GM21786 (cell line): ENCODE measurements around the gene EHD3.
A peak's percentile ranks its signal among the peaks of the same experiment; 100 is the strongest.

Source experiments
- ATAC-seq: cut with Tn5 transposase; IDR thresholded peaks from one replicate; pipeline ENCODE4 v1.9.1; 2021; ENCODE audit not compliant: unreplicated experiment

Gene EHD3

DNA sequence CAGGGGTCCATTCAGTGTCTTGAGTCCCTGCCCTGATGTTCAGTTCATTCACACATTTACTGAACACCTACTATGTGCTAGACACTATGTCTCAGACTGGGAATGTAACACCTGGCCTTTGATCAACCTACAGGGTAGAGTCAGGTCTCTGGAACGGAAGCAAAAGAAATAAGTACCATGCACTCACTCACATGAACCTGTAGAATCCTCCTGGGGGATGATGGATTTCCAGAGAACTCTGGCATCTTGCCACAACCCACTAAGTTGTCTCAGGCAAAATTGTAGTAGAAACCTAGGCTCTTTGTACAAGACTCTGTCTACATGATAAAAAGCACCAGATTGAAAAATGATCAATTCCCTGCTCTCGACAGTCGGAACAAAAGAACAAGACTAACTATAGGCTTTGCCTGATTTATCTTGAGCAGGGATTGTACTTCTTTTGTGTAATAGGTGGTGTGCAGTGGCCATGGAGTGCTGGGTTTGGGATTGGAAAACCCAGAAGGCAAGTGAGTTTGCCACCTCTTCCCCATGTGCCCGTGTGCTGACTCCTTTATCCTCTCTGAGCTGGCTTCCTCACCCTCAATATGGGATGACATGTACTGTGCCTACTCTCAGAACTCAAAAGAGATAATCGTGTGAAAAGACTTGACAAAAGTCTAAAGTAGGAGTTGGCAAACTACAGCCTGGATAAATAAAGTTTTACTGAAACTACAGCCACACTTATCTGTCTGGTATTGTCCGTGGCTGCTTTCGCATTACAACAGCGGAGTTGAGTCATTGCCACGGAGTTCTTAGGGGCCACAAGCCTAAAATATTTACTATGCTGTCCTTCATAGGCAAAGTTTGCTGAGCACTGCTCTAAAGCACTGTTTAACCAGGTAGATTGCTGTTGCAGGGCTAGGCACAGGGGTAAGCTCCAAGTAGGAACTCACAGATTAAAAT is 21.0 kb upstream of the EHD3 start:
- ATAC-seq = no peak

DNA sequence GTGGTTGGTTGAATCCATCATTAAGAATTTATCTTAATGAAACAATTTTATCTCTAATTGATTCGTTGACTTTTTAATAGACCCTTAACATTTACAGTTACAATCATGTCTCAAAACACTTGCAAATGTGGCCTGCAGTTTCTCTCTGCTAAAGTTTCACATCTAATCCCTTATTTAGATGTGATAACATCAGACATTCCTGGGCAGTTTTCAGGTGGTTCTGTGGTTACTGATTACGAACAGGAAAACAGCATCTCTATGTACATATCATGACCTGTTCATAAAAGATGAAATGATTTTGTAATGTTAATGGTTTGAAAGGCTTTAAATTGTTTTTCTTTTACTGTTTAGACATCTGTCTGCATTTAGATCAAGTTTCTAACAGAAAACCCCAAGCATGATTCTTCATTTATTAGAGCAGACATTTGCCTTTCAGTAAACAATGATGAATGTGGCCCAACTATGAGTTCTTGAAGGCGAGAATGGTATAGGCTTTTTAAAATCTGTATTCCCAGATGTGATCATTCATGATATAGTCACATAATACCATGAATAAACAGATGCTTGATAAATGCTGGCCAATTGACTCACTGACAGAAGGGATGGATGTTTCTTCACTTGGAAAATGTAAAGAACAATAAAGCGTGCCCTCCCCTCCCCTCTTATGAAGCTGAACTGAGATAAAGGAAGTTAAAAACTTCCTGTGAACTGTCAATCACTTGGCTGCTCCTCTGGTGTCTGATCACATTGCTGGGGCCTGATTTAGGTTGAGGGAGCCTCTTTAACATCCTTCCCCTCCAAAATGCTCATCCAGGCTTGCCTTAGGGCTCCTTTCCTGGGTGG is 20.1 kb upstream of the EHD3 start:
- no peak for ATAC-seq

DNA sequence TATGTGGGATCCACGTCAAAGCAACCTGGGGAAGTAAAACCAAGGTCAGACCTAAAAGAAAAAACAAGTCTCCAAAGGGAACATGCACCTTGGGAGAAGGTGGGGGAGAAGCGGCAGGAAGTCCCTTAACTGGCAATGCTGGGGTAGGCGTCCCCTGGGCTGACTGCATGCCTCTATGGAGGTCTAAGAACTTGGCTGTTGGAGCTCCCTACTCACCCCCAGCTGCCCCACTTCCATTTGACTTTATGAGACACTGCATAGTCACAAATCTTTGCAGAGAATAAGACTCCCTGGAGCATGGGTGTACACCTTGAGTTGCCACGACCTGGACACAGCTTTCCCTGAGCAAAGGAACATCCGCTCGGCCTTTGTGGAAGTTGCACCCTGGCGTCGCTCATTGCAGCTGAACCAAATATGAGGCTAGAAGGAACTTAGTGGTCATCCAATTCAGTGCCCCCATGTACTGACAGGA is 19.5 kb upstream of the EHD3 start:
- no peak for ATAC-seq

DNA sequence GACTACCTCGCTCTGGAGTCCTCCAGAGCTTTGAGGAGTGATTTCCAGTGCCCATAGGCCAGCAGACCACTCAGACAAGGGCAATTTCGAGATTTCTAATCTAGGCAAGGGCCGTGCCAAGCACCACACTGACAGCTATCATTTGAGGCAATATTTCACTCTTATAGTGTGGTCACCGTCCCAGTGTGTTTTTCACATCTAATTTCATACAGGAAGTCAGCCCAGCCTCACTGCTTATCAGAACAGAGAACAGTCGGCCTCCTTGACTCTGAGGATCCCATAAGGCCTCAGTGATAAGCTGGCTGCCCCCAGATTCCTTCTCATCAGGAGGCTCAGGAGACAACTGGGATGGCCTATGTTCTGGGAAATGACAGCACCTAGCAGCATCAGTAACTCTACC is 17.2 kb upstream of the EHD3 start:
- peak; percentile 42 for ATAC-seq

DNA sequence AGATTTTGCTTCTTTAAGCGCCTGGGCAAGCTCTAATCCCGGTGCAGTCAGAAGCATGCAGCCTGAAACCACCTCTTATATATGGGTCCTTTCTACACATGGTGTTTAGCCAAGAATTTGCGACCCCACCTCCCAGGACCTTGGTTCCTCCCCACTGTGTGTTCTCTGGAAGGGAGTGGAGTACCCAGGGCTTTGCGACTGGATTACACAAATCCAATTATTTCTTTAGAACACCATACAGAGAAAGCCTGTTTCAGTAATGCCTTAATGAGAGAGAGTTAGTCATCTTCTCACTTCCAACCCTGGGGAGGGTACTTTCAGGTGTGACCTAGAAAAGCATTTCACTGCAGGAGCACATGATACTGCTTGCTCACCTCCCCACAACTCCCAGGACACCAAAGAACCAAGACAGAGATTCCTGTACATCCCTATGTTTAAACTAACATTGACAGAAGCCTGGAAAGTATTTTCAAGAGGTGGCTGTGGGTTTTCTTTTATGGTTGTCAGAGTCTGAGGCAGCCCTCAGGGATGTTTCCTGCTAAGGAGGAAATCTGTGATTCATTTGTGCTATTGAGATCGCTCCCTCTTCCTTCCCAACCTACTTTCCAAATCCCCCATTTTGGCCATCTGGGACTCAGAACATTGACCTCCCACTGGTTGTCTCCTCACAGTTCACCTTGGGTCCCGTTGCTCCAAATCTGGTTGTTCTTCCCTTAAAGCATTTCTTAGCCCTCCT is 16.3 kb upstream of the EHD3 start, which contains the start of gene CAPN14:
CAPN14 (minus strand) TSS at position 51 of the 736 bp plus-strand sequence. CDS start 12,068 bp downstream, outside the sequence.
- peak; percentile 25 for ATAC-seq

DNA sequence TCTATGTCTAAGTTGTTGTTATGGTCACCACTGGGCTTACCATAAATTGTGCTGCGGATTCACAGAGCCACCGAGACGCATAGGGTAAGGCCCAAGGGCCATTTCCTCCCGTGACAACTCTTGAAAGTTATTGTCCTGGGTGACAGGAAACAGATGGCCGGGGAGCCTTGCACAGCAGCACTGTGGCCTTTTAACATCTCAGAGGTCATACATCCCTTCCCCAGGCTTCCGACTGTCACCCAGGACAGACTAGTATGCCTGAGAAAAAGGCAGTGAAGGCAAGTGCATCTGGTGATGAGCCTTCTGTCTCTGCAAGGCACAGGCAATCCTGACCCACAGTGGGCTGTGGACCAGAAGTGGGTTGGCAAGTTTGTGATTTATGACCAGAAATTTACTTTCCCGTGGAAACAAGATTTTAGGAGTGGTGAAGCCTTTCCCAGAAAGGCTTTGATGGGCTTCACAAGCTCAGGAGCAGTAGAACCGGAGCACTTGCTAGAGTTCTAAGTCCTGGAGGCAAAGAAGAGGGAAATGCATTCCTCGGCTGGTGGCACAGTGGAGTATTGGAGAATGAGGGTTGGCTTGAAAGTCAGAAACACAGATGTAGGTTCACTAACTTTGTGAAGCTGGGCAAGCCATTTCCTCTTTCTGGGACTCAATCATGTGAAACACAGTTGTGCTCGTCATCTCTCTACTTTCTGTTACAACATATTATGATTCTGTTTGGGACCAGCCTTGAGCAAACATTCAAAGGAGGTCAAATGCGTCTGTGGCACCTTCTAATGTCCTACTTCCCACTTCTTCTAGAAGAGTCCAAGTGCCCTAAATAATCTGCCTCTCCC is 14.6 kb upstream of the EHD3 start:
- ATAC-seq = peak; percentile 73

DNA sequence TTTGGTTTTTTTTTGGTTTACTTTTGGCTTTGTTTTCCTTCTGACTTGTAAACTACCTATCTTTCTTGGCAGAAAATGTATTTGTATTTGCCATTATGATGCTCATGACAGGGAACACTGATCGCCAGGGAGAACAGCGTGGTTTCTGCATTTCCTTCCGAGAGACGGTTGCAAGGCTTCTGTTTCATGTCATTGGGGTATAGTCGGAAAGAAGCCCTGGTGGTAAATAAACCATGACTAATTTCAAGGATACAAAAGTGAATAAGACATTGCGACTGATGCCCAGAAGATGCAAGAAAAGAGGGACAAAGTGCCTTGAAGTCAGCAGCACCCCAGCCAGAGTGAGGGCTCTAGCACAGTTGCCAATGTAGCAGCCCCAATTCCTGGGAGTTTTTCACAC is 12.4 kb upstream of the EHD3 start:
- ATAC-seq = no peak

DNA sequence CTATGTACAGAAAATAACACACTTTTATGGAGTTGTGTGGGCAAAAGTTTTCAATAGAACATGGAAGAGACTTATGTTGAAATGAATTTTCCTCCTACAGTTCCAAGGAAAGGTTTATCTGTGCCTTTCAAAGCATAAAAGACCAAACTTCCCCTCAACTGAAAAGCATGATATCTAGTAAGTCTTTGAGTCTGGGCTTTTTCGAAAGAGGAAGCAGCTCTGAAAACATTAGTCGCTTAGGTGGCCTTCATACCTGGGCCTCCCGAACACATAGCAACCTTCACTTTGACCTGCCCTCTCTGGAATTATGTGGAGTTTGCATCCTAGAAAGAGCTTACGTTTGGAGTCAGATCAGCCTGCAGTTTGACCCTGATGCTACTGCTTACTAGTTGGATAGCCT is 11.9 kb upstream of the EHD3 start:
- no peak for ATAC-seq

DNA sequence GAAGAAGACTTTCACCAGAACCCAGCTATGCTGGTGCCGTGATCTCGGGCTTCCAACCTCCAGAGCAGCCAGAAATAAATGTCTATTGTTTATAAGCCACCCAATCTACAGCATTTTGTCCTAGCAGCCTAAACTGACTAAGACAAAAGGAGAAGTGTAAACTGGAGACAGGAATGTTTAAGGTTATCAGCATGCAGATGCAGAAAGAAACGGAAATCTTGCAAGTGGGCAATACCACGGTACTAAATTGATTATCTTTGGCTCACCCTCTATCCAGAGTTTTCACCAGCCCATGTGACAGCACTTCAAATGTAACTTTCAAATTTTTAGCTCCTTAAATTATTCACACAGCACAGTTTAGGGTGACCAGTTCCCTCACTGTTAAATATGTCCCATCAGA is 10.9 kb upstream of the EHD3 start:
- no peak for ATAC-seq

DNA sequence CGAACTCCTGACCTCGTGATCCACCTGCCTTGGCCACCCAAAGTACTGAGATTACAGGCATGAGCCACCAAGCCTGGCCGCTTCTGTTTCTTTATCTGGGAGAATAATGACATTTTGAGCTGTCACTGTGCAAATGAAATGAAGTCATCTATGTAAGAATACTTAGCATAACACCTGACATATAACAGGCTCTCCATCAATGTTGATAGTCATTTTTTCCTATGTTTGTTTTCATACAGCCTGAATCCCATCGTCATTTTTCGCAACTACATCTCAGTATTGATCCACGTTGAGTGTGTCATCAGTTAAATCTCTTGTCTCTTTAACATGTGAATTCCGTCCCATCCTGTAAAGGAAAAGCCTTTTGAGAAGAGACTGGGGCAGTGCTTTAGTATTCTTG is 10.2 kb upstream of the EHD3 start:
- ATAC-seq = no peak

DNA sequence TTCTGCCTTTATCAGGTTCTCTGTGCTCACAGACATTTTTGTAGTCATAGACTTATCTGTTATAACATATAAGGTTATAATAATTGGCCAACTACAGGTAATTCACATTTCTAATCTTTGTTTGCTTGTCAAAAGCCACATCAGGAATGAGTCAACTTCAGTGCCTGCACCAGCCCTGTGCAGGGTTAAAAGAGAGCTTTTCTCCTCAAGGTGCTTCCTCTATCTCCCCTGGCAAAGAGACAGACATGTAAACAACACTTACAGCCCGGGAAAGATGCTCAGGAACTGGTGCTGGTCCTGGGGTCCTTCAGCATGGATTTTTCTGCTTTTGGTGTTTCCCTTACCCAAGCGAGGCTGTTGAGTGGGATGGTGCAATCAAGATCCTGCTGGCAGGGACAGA is 7.7 kb upstream of the EHD3 start:
- no peak for ATAC-seq

DNA sequence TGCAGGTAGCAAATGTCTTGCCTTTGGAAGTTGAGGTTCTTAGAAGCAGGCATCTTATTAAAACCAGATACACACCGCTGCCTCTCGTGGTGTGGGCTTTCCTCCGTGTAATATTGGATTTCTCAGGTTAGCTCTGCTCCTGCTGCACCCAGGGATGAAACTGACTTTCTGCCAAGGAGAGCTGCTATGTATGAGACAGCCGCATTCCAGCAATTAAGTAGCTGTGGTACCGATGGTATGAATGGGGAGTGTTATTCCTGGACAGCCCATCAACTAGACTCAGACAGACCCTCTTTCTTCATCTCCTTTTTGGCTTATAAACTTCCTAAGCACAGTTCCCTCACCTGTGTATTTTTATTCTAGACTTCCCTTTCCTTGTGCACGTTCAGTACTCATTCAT is 6.8 kb upstream of the EHD3 start:
- ATAC-seq = no peak

DNA sequence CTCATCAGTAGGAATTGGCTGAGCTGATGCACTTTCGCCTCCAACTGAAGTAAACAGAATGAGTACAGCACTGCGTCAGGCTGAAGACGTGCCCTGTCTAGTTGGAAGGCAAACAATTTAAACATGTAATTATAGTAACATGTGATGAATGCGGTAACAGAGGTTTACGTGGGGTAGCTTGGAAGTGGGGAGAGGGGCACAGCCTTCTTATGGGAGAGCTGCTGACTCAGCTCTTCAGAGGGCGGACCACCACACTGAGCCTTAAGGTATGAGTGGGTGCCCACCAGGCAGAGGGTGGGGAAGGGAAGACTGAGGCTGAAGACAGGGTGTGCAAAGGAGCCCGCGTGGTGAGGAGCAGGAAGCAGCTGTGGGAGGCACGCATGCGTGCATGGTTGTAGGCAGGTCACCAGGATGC is 6.2 kb upstream of the EHD3 start:
- ATAC-seq = no peak

DNA sequence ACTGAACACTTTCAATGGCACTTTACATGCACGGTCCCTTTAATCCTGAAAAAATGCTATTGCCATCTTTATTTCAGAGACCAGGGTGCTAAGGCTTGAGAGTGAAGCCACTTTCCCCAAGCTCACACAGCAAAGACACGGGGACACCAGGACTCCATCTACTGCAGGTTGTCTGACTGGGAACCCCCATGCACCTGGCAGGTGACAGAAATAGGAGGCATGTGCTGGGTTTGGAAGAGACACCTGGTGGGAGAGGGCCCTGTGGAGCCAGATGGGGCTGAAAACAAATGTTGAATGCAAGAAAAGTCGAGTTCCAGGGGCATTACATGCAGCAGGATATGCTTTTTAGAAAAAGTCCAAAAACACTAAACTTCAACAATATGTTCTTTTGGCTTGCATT is 5.2 kb upstream of the EHD3 start:
- no peak for ATAC-seq

DNA sequence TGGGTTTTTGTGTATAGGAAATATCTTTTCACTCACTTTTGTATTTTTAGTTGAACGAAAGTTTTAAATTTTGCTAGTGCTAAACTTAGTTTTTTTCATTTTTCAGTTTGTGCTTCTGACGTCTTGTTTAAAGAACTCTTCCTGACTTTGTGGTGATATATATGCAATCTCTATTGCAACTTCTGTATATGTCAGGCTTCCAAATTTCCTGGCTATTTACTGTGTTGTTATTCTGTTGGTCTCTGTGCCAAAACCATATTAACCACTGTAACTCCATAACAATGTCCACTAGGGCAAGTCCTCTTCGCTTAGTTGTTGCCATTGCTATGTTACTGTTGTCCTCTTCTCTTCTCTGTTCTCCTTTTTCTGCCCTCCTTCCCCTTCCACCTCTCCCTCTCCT is 3.2 kb upstream of the EHD3 start:
- no peak for ATAC-seq

DNA sequence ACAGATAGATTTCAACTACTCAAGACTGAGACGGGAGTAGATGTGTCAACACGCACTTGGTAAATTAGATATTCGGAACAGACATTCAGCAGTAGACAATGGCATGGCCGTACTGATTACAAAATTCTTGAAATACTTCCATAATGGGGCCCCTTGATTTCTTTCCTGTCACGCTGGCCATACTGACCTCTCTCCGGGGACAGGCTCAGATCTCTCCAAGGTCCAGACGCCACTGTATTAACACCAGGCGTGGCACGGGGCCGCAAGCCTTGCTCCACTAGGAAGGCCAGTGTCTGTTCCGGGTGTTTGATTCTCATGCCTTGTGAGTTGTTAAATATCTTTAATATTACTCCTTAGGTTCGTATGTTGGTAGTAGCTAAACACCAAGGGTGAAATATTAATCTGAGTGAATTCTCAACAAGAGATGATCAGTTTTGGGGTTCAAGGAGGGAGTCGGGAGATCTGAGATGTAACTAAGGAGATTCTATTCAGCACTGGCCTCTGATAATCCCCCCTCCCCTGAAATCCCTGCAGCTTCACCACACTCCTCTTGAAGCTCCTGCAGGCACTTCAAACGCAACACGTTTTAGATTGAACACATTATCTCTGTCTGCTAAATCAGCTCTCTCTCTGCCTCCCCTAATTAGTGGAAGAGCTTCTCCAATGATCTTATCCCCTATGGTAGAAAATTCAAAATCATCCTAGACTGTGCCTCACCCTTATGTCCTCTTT is 2.2 kb upstream of the EHD3 start:
- no peak for ATAC-seq

DNA sequence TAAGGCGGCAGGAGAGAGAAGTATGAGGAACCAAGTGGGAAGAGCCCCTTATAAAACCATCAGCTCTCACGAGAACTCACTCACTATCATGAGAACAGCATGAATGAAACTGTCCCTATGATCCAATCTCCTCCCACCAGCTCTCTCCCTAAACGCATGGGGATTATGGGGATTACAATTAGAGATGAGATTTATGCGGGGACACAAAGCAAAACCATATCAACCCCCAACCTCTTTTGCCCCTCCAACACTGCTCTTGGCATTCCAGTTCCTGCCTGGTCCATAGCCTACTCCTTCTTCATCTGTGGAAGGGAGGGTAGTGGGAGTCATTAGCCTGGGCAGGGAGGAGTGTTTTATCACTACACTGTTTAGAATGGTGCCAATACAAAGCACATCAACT is 1.4 kb upstream of the EHD3 start:
- ATAC-seq = no peak

DNA sequence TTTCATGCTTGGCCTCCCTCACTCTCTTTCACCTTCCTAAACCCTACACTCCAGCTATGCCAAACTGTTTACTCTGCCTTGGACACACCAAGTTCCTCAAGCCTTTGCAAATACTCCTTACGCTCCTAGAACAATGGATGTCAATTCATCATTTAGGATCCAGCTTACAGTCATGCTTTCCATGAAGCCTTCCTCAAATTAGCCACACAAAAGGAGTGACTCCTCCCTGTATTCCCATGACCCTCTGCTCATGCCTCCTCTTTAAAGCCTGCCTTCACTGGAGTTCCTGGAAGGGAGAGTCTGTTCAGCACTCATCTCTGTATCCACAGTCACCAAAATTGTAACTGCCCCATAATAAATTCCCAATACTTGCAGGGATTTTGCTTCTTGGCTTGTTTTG is 721 bp upstream of the EHD3 start:
- no peak for ATAC-seq

DNA sequence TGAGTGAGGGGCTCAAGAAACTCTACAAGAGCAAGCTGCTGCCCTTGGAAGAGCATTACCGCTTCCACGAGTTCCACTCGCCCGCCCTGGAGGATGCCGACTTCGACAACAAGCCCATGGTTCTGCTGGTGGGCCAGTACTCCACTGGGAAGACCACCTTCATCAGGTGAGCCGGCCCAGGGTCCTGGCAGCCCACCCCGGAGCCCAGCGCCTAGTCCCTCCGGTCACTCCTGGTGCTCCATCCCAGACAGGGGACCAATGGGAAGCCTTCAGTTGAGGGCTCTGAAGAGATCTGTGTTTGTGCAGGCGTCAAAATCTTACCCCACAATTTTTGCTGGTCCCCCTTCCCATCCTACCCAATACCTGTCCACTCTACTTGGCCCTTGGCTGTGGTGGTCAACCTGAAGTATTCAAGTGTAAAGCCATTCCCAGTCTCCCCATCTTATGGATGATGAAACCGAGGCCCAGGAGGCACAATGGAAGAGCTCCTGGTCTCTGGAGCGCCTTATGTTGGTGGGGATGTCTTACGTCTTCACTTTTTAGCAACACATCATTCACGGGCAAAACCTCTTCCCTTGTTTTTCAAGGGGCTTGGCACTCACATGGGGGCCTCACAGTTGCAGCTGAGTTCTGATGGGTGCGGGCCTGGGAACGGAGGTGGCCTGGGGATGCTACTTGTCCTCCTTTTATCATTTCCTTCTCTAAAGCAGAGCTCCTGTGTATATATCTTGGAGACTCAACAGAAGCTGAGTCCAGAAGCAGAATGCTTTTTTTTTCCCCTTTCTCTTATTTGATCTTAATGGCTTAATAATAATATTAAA is 941 bp downstream of the EHD3 start:
- no peak for ATAC-seq
